Measurements from ENCODE around the gene CYBA.

DNA sequence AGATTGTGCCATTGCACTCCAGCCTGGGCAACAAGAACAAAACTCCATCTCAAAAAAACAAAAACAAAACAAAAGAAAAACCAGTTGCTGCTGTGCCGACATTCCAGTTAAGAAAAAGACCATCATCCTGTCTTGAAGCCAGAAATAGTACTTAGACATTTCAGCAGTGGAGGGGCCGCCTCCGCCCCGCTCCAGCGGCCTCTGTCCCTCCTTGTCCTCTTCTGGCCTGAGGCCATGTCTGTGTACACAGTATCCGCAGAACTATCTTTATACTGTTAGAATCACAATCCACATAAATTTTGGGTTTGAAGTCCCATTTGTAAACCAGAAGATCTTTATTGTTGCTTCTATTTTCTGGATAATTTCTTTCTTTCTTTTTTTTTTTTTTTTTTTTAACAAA, 55.8 kb downstream of the CYBA start:
- TF ChIP-seq, protein P1, sequence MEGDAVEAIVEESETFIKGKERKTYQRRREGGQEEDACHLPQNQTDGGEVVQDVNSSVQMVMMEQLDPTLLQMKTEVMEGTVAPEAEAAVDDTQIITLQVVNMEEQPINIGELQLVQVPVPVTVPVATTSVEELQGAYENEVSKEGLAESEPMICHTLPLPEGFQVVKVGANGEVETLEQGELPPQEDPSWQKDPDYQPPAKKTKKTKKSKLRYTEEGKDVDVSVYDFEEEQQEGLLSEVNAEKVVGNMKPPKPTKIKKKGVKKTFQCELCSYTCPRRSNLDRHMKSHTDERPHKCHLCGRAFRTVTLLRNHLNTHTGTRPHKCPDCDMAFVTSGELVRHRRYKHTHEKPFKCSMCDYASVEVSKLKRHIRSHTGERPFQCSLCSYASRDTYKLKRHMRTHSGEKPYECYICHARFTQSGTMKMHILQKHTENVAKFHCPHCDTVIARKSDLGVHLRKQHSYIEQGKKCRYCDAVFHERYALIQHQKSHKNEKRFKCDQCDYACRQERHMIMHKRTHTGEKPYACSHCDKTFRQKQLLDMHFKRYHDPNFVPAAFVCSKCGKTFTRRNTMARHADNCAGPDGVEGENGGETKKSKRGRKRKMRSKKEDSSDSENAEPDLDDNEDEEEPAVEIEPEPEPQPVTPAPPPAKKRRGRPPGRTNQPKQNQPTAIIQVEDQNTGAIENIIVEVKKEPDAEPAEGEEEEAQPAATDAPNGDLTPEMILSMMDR (IDR thresholded peaks at IDR 0.05; ENCODE audit: insufficient read depth, low read length): no peak
- TF ChIP-seq GABPA (IDR thresholded peaks at IDR 0.05; ENCODE audit: low read depth) (no peak), POLR2AphosphoS5 (IDR thresholded peaks at IDR 0.05; ENCODE audit: low read depth) (no peak)

All from HL-60 (cell line).